Activated CD8-positive, alpha-beta memory T cell treated with anti-CD3 and anti-CD28 coated beads for 48 hours (primary cell): ENCODE data around the gene SRP68.
"Not testable (repeated sequence)": the region's sequence is repeated elsewhere in the genome, so short reads cannot be mapped to it uniquely, and the experiment has no call there.

Experiments used
- DNase-seq, 3 experiments: peaks; one replicate each; pipeline ENCODE4 v3.0.0-alpha.2; 2020; ENCODE audit warnings: low read depth in 2 of 3, low spot score in 2 of 3

The SRP68 gene

GRCh38 chr17:76089680-76090516 lies 17.6 kb upstream of the SRP68 start:
- no peak for DNase-seq

- no peak for DNase-seq
These were observed 16.7 kb upstream of the SRP68 start for GRCh38 chr17:76088868-76089576.

DNA sequence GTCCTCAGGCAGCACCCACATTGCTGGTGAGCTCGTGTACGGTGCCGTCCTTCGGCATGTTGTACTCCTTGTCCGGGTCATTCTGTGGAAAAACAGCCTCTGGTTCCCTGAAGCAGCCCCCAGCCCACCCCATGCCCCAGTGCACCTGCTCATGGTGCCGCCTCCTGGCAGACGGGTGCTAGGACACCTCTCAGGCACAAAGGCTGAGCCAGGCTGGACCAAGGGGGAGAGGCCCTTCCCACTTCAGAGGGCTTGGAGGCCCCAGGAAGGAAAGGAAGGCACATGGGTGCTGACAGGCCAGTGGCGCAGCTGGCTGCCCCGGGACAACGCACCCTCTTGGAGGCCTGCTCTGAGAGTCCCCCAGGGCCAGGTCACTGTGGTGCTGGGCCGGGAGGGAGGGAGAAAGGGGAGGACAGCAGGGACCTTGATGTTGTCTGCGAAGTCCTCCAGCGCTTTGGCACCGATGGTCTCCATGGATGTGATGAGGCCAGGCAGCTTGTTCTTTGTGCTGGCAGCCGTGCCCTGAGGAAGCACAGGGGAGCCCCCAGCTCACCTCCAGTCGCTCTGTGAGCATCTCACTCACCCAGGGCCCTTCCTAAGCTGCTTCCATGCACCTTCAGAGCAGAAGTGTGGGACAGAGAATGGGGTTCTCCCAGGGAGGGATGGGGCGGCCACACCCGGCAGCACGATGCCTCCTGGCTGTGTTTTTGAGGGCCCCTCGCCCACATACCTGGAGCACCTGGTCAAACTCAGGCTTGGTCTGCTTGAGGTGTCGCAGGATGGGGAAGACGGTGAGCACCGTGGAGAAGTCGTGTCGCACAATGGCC lies 15.9 kb upstream of the SRP68 start:
- no peak for DNase-seq

DNA sequence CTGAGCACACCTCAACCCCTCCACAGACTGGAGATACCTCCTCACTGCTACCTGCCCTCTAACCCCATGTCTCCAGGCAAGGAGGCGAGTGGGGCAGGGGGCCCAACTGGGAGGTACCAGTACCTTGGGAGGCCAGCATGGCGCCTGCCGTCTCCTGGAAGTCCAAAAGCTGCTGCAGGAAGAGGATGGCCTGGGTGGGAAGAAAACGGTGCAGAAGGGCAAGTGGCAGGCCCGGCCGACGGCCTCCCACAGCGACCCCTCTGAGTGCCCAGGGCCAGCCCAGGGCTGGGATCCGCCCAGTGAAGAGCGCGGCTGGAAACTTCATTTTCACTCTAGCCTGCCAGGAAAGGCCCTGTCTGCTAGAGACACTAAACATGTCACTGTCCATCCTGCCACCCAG lies 15.2 kb upstream of the SRP68 start:
- DNase-seq = no peak

DNA sequence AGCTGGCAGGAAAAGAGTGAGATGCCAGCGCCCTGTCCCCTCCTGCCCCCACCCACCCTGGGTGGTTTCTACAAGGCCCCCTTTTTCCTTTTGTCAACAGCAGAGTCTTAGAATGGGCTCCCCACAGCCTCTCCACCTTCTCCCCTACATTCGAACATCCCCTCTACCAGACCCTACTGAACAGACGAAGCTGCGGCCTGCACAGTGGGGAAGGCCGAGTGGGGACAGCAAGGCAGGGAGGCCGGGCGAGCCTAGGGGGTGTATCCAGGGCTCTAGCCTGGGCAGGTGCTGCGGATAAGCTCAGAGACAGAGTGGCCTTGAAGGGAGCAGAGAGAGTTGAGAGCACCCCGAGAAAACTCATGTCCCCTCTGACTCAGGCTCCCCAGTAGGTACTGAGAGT lies 14.1 kb upstream of the SRP68 start:
- DNase-seq = no peak

GRCh38 chr17:76085731-76086366 lies 13.5 kb upstream of the SRP68 start:
- DNase-seq = no peak

GRCh38 chr17:76085066-76085730 lies 12.9 kb upstream of the SRP68 start:
- DNase-seq = no peak

GRCh38 chr17:76083536-76084182 lies 11.3 kb upstream of the SRP68 start:
- no peak for DNase-seq

DNA sequence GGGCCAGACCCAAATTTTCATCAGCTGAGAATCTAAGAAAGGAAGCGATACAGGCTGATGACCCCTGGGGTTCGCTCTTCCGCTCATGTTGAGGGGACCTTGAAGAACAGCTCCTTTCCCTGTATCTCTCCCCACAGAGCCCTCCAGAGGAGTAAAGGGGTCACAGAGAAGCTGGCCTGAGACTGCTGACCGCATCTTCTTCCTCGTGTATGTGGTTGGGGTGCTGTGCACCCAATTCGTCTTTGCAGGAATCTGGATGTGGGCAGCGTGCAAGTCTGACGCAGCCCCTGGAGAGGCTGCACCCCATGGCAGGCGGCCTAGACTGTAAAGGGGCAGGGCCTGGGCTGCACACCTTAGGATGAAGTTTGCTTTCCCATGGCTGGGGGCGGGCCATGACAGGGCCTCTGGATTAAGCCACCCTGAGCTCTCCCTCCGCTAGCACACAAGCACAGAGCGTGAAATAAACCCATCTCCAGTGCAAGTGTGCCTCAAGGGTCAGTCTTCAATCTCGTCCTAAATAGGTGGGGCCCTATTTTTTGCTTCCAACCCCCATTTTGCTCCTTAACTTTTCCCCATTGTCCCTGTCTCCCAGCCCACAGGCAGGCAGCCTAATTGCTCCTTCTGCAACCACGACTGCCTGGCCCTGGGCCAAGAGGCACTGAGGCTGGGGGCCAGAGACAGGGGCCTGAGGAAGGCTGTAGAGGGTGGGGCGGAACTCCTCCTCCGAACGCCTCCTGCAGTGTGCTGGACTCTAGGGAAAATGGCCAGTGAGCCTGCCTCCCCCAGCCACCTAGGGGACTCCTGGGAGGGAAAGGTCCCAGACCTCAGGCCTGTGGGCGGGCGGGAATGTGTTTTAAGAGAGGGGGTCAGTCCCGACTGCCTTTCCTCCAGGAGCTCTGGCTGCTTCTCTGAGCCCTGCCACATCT lies 10.3 kb upstream of the SRP68 start:
- no peak for DNase-seq

GRCh38 chr17:76081295-76082210 lies 9.2 kb upstream of the SRP68 start:
- no peak for DNase-seq

- no peak for DNase-seq
These were observed 8.5 kb upstream of the SRP68 start for GRCh38 chr17:76080768-76081287.

GRCh38 chr17:76079956-76080767 lies 7.8 kb upstream of the SRP68 start:
- DNase-seq = no peak

GRCh38 chr17:76079535-76079955 lies 7.2 kb upstream of the SRP68 start:
- DNase-seq = no peak

GRCh38 chr17:76078860-76079534 lies 6.7 kb upstream of the SRP68 start, which contains the start of gene ZACN:
Gene ZACN, plus strand, starts transcription at chr17:76079182. Its CDS starts 83 bp downstream, at chr17:76079265.
- no peak for DNase-seq

GRCh38 chr17:76078370-76078769 lies 6.1 kb upstream of the SRP68 start:
- DNase-seq = not testable (repeated sequence)

- DNase-seq = no peak
These were observed 5.3 kb upstream of the SRP68 start for GRCh38 chr17:76077584-76078110.
